Measurements from ENCODE around the gene HTRA3.

- no peak for TF ChIP-seq CTCF (IDR thresholded peaks at IDR 0.05; ENCODE audit: poor library complexity, severe bottlenecking)
- no peak for TF ChIP-seq EZH2 (IDR thresholded peaks at IDR 0.05; ENCODE audit: borderline replicate concordance, insufficient read depth, low read length, poor library complexity, severe bottlenecking)
- no peak for TF ChIP-seq TAF1 (IDR thresholded peaks at IDR 0.05; ENCODE audit: low read depth)
- no peak for TF ChIP-seq EP300 (conservative IDR thresholded peaks at IDR 0.05; ENCODE audit: poor library complexity, severe bottlenecking)
- TF ChIP-seq POLR2AphosphoS5 (IDR thresholded peaks at IDR 0.05) = no peak
- no peak for TF ChIP-seq RAD21 (conservative IDR thresholded peaks at IDR 0.05)
Observed at GRCh38 chr4:8270912-8271815, 1.6 kb downstream of the HTRA3 start.

Measured in neural cell (in vitro differentiated cells).